Measurements from ENCODE around the gene BAG5. TPM values are rescaled to one million over a fixed set of nuclear protein-coding genes. Genes with fewer than 3 reads are reported as not detected.

The BAG5 gene
- total RNA-seq, 1 experiment from 2014 or later, result 28.6 TPM

GRCh38 chr14:103563844-103564505 is 1.5 kb upstream of the BAG5 start:
- DNase-seq (ENCODE audit: low read depth), result no peak

- no peak for DNase-seq (ENCODE audit: low read depth)
These were observed 766 bp upstream of the BAG5 start for GRCh38 chr14:103563226-103563620.

DNA sequence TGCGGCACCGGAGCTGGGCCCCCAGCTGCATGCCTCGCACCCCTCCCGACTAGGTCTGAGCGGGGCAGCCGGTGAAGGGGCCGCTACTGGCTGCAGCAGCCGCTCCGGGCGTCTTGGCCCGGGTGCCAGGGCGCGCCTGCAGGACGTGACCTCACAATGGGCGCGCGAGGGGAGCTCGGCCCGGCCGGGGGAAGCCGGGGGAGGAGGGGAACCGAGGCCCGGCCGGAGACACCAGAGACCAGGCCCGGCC is 353 bp downstream of the BAG5 start:
- DNase-seq (ENCODE audit: low read depth), result no peak

DNA sequence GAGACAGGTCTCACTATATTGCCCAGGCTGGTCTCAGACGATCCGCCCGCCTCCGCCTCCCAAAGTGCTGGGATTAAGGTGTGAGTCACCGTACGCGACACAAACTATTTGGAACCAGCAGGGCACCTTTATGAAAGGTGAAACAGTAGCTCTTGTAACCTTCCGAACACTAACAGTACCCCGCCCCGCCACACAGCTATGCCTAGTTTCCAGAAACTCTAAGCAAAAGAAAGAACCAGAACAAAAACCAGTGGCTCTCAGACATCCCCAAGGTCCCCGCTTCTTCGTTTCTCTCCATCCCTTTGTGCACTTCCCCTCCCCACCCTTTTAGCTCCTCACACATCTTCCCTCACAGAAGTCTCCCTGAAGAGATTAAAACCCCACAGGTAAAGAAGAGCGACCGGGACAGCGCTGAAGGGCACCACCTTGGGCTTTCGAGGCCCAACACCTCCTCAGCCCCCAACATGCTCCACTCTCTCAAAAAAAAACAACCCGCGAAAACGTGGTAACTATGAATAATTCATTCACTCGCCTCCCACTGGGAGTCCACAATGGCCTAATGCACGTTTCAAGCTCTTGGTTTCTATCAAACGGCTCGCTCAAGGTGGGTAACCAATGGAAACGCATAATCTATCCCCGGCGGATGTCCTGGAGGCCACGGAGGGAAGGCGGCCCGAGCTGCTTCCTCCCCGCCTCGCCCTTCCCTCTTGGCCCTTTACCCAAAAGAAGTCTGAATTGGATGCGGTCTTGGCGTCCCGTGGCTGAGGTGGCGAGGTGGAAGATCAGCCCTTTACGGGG is 877 bp downstream of the BAG5 start:
- DNase-seq (ENCODE audit: low read depth), result peak; percentile 64

DNA sequence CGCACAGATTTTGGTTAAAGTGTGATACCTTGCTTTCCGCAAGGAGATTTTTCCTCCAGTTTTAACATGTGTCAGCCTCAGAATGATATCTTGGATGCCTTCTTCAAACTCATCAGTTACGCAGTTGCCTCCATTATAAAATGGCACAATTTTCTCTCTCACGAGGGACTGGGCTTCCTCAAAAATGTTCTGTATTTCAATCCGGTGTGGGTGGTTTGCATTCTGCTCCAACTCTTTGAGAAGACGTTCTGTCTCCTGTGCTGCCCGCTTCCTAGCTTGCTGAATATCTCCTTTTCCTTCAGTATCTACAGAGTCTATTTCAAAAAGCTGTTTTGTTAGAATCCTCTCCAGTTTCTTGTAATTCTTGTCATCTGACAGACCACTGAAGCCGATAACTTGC is 1.8 kb downstream of the BAG5 start:
- DNase-seq (ENCODE audit: low read depth), result no peak

- no peak for DNase-seq (ENCODE audit: low read depth)
These were observed 2.7 kb downstream of the BAG5 start for GRCh38 chr14:103559766-103560165.

- peak; percentile 87 for DNase-seq (ENCODE audit: low read depth)
These were observed 4.2 kb downstream of the BAG5 start for GRCh38 chr14:103558071-103558882.

- DNase-seq (ENCODE audit: low read depth), result no peak
These were observed 5.3 kb downstream of the BAG5 start for GRCh38 chr14:103556946-103557758.

DNA sequence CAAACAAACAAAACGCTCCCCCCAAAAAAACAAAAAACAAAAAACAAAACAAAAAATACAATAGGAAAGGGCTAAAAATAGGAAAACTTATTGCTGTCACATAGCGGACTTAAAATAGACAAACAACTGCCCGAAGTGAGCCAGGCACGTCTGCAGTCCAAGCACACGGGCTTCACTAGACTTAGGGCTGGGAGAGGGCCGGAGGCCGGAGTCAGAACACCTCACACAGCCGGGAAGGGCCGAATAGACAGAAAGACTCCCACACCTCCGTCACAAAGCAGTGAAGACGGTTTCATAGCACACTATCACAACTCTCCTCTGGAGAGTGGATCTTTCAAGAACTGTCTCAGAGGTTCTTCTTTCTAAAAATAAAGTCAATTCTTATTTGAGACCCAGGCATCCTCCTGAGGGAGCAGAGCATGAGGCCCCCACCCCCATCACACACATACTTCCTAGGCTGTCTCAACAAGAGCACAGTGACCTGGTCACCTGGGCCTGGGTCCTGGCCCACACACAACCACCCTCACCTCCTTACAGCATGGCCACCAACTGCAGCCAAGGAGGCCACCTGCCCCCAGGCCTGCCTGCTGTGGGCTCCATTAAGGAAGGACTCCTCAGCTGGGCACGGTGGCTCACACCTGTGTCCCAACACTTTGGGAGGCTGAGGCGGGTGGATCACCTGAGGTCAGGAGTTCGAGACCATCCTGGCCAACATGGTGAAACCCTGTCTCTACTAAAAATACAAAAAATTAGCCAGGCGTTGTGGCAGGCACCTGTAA is 6.7 kb downstream of the BAG5 start:
- DNase-seq (ENCODE audit: low read depth), result no peak

- no peak for DNase-seq (ENCODE audit: low read depth)
These were observed 9.6 kb downstream of the BAG5 start for GRCh38 chr14:103552846-103553210.

DNA sequence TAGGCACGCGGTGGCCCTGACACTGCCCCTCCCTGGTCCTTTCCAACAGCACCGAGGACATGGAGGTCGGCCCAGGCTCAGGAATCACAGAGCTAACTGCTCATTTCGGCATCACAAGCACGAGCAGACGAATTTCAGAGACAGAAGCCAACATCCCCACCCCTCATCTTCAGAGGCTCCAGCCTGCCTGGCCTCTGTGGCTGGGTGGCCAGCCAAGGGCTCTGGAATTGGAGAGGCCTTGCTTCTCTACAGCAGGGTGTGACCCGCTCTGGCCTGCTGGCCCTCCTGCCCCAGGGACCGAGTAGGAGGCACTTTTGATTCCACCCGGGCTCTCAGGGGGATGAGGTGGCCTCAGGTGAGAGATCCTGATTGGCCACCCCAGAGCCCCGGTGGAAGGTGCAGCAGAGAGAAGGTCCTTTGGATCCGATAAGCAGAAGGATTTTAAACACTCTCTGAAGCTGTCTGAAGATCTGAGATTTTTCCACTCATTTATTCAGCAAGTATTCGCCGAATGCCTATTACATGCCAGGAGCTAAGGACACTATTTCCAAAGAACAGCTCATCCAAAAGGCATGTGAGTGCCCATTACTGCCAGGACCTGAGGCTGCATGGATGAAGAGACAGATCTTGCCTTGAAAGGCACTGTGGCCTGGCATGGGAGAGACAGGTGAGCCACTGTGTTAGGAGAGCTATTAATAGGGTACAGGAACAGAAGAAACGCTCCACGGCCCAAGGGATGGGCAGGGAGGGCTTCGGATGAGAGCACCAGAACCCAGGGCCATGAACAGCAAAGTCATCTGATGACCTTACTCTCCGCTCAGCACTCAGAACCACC is 10.2 kb downstream of the BAG5 start:
- DNase-seq (ENCODE audit: low read depth), result peak; percentile 36

DNA sequence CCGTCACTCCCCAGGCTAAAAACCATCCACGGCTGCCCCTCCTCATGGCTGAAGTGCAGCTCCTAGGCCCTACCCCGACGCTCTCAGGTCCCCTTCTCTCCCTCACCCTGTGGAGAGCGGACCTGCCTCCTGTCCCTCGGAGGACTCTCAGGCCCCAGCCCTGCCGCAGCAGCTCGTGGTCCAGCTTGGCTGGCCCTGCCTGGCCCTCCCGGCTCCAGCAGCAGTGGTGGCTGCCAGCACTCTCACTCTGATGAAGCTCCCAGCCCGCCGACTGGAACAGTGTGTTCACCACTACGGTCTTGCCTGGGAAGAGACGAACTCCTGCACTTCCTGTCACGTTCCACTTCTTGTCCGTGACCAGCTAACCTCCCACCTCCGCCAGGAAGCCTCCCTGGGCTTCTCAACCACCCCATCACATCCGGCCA is 11.1 kb downstream of the BAG5 start:
- DNase-seq (ENCODE audit: low read depth), result peak; percentile 11

- peak; percentile 16 for DNase-seq (ENCODE audit: low read depth)
These were observed 11.8 kb downstream of the BAG5 start for GRCh38 chr14:103550451-103551337.

GRCh38 chr14:103549361-103550311 is 12.8 kb downstream of the BAG5 start:
- peak; percentile 10 for DNase-seq (ENCODE audit: low read depth)

- no peak for DNase-seq (ENCODE audit: low read depth)
These were observed 13.8 kb downstream of the BAG5 start for GRCh38 chr14:103548463-103549351.

GRCh38 chr14:103547941-103548462 is 14.5 kb downstream of the BAG5 start:
- DNase-seq (ENCODE audit: low read depth), result no peak

GRCh38 chr14:103547455-103547940 is 15.0 kb downstream of the BAG5 start:
- no peak for DNase-seq (ENCODE audit: low read depth)

Data from Daoy (cell line).